Natural killer cell (primary cell): ENCODE data around the gene TYRO3. TPM values are rescaled to one million over a fixed set of nuclear protein-coding genes. Genes with fewer than 3 reads are reported as not detected.

Experiments used
- ATAC-seq, 3 donors: fragments of 150-1000 bp in 2 of 3; fragments of 200-7000 bp in 1 of 3; cut with Tn5 transposase; 1 replicate in 1 of 3; 2 replicates in 2 of 3; pipeline ENCODE4 v1.10.0; 2021; ENCODE audit warnings: mild to moderate bottlenecking in 2 of 3, moderate library complexity in 2 of 3
- DNase-seq, 2 donors: peaks; one replicate each; pipeline versions ENCODE4 v3.0.0 to v3.0.0-alpha.2; 2013 to 2021; ENCODE audit warnings: mixed read lengths in 1 of 2
- H3K27ac ChIP-seq: one replicate; pipeline ENCODE4 v1.5.1; 2013; ENCODE audit warnings: mild to moderate bottlenecking, low read length
- H3K27me3 ChIP-seq: one replicate; pipeline ENCODE4 v1.6.1; 2013; ENCODE audit warnings: low read length; ENCODE audit not compliant: control insufficient read depth, insufficient read depth
- H3K36me3 ChIP-seq: one replicate; pipeline ENCODE4 v1.6.1; 2013; ENCODE audit warnings: low read length; ENCODE audit not compliant: control insufficient read depth, insufficient read depth
- H3K4me1 ChIP-seq: one replicate; pipeline ENCODE4 v1.6.1; 2013; ENCODE audit warnings: low read length; ENCODE audit not compliant: control insufficient read depth, insufficient read depth
- H3K4me3 ChIP-seq: one replicate; pipeline ENCODE4 v1.5.1; 2013; ENCODE audit warnings: low read length
- H3K9me3 ChIP-seq: one replicate; pipeline ENCODE4 v1.6.1; 2013; ENCODE audit warnings: low read length; ENCODE audit not compliant: control insufficient read depth, insufficient read depth
- H3K27ac Mint-ChIP-seq, 2 donors: one replicate each; pipeline ENCODE4 v1.8.0; 2022; ENCODE audit warnings: mild to moderate bottlenecking in 2 of 2, mixed read lengths in 2 of 2, moderate library complexity in 1 of 2
- H3K27me3 Mint-ChIP-seq, 2 donors: one replicate each; pipeline ENCODE4 v1.8.0; 2022; ENCODE audit warnings: low read depth in 2 of 2, mixed read lengths in 2 of 2
- H3K36me3 Mint-ChIP-seq: one replicate; pipeline ENCODE4 v1.8.0; 2022; ENCODE audit warnings: mixed read lengths
- H3K4me1 Mint-ChIP-seq, 2 donors: one replicate each; pipeline ENCODE4 v1.8.0; 2022; ENCODE audit warnings: mixed read lengths in 2 of 2
- H3K4me3 Mint-ChIP-seq: one replicate; pipeline ENCODE4 v1.8.0; 2022; ENCODE audit warnings: mild to moderate bottlenecking, moderate library complexity, mixed read lengths
- H3K9me3 Mint-ChIP-seq, 2 donors: one replicate each; pipeline ENCODE4 v1.8.0; 2022; ENCODE audit warnings: mixed read lengths in 2 of 2
- WGBS: methylation state at CpG from one replicate; pipeline ENCODE4 v1.1.7; 2013; ENCODE audit warnings: missing lambda C conversion rate; ENCODE audit not compliant: insufficient coverage; 5-methylcytosine and 5-hydroxymethylcytosine counted together
- intact Hi-C: fragments of 100-400 bp; cut with micrococcal nuclease; formaldehyde crosslinking; loops from one replicate; pipeline ENCODE4 v1.14.2; 2022
- total RNA-seq, 4 donors: library from RNA; stranded (reverse); fragments of 120-200 nt in 1 of 4; gene quantifications; one replicate each; pipeline versions ENCODE4 v1.2.3 to v1.2.4, GENCODE V29; 2013 to 2022
- TF ChIP-seq, protein P1 (sequence below): fragments of 200-600 bp; IDR thresholded peaks from one replicate; pipeline ENCODE4 v1.8.0; 2022; ENCODE audit warnings: antibody characterized with exemption

Gene TYRO3
- total RNA-seq, 3 donors from 2014 or later (not counting 1 experiment from before 2014, with no cell fraction given): 0.25 to 0.80 (median 0.36) TPM

DNA sequence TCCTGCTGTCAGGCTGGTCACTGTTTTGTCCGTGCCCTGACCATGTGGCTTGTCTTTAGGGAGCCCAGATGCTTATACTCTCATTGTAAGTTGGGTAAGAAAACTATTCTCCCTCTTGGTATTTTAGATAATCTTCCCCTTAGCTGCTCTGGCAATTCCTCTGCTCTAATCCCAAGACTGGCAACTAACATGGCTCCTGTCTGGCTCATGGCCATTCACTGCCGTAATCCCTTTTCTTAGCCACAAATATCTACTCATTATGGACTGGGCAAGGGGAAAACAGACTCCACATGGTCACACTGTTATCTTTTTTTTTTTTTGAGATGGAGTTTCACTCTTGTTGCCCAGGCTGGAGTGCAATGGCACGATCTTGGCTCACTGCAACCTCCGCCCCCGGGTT lies 38.8 kb downstream of the TYRO3 start:
- Mint-ChIP-seq H3K4me3 (no peak overlapping the region), H3K36me3 (no peaks in the 10 kb centered on the region), H3K27ac (no peak overlapping the region), H3K4me1 (no peaks in the 10 kb centered on the region), H3K27me3 (peaks cover 8 to 25% of the 10 kb centered on the region in 2 donors), H3K9me3 (no peaks in the 10 kb centered on the region)
- Histone ChIP-seq H3K4me3 (no peak overlapping the region), H3K27ac (no peak overlapping the region), H3K36me3 (no peaks in the 10 kb centered on the region), H3K27me3 (no peaks in the 10 kb centered on the region), H3K9me3 (no peaks in the 10 kb centered on the region), H3K4me1 (no peaks in the 10 kb centered on the region)
- TF ChIP-seq, protein P1, sequence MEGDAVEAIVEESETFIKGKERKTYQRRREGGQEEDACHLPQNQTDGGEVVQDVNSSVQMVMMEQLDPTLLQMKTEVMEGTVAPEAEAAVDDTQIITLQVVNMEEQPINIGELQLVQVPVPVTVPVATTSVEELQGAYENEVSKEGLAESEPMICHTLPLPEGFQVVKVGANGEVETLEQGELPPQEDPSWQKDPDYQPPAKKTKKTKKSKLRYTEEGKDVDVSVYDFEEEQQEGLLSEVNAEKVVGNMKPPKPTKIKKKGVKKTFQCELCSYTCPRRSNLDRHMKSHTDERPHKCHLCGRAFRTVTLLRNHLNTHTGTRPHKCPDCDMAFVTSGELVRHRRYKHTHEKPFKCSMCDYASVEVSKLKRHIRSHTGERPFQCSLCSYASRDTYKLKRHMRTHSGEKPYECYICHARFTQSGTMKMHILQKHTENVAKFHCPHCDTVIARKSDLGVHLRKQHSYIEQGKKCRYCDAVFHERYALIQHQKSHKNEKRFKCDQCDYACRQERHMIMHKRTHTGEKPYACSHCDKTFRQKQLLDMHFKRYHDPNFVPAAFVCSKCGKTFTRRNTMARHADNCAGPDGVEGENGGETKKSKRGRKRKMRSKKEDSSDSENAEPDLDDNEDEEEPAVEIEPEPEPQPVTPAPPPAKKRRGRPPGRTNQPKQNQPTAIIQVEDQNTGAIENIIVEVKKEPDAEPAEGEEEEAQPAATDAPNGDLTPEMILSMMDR: no peak
- ATAC-seq (no peak), DNase-seq (no peak)
- intact Hi-C loops: no loop called here
- 90% methylated on average over 2 of the region's 5 CpGs for WGBS

DNA sequence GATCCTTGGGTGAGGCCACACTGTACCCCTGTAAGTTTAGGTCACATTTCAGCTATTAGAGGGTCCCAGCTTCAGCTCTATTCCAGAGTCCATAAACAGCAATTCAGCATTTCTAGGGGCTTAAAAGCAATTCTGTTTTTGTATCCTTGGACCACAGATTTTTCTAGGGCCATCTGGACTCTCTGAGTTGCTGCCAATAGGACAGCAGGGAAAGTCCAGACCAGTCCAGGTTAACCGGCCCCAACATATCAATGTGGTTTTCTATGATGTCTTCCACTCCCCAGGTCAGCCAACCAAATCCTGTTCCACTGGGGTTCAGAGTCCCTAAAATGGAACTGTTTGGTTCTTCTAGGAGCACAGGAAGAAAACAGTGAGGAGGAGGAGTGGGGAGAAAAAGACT lies 40.0 kb downstream of the TYRO3 start:
- no peak overlapping the region for H3K4me3 ChIP-seq
- ATAC-seq (no peak), DNase-seq (no peak)
- H3K27me3 Mint-ChIP-seq: peaks cover 15 to 28% of the 10 kb centered on the region in 2 donors
- H3K27me3 ChIP-seq: no peaks in the 10 kb centered on the region
- H3K36me3 ChIP-seq: no peaks in the 10 kb centered on the region
- H3K27ac Mint-ChIP-seq: no peak overlapping the region
- no peaks in the 10 kb centered on the region for H3K9me3 Mint-ChIP-seq
- no peaks in the 10 kb centered on the region for H3K9me3 ChIP-seq
- WGBS: 82% methylated on average over 1 of the region's 1 CpG
- no peak overlapping the region for H3K4me3 Mint-ChIP-seq
- no peak overlapping the region for H3K27ac ChIP-seq
- intact Hi-C loops: no loop called here
- H3K4me1 ChIP-seq: peaks cover 4% of the 10 kb centered on the region
- TF ChIP-seq, protein P1: no peak
- peaks cover 4% of the 10 kb centered on the region in 2 donors for H3K4me1 Mint-ChIP-seq
- H3K36me3 Mint-ChIP-seq: no peaks in the 10 kb centered on the region

DNA sequence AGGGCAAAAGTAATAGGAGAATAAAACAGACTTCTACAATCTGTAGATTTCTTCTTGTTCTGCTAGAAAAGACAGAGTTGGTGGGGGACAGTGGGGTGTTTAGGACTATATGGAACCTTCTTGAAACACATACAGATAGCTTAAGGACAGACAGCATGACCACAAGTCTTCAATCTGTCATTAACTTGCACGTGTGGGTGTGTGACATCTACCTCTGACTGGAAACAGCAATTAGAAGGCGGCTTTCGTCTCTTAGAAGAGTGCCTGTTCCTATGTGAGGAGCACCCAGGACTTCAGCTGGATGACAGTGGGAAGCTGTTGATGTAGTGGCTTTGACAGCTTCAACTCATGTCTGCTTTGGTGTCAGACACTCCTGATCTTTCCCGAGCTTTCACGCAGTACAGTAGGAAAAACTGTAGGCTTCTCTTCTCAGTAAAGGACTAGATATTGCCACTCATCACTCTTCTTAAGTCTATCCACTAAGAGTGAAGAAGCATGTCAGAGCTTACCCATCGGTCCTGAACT lies 44.5 kb downstream of the TYRO3 start:
- Mint-ChIP-seq H3K4me3 (no peak overlapping the region), H3K36me3 (no peaks in the 10 kb centered on the region), H3K27me3 (peaks cover 22 to 39% of the 10 kb centered on the region in 2 donors), H3K9me3 (no peaks in the 10 kb centered on the region), H3K27ac (no peak overlapping the region), H3K4me1 (peaks cover 7 to 10% of the 10 kb centered on the region in 2 donors)
- intact Hi-C loops: loop anchor here (5.0 kb wide), 3 partner anchors 46 to 299 kb away; partner anchors contain the start of gene TYRO3
- 77% methylated on average over 6 of the region's 6 CpGs for WGBS
- Histone ChIP-seq H3K27ac (no peak overlapping the region), H3K36me3 (no peaks in the 10 kb centered on the region), H3K9me3 (no peaks in the 10 kb centered on the region), H3K27me3 (no peaks in the 10 kb centered on the region), H3K4me3 (no peak overlapping the region), H3K4me1 (peaks cover 7% of the 10 kb centered on the region)
- ATAC-seq (no peak), DNase-seq (no peak)
- TF ChIP-seq, protein P1: no peak
